ENCODE data around the gene YBX3. TPM values are rescaled to one million over a fixed set of nuclear protein-coding genes. Genes with fewer than 3 reads are reported as not detected.

YBX3 gene
- total and polyA plus RNA-seq, 8 donors, result 158 to 585 (median 293) TPM

GRCh38 chr12:10697156-10697555, 26.0 kb downstream of the YBX3 start:
- H3K27me3 ChIP-seq, result no peaks in the 10 kb centered on the region
- intact Hi-C loops (cut with DNase I; ENCODE audit: low total_unique reads), result no loop called here
- TF ChIP-seq EP300 (IDR thresholded peaks at IDR 0.05), result no peak
- no peak for TF ChIP-seq CTCF (IDR thresholded peaks at IDR 0.05)
- no peak for TF ChIP-seq POLR2A (IDR thresholded peaks at IDR 0.05)
- TF ChIP-seq POLR2AphosphoS5 (IDR thresholded peaks at IDR 0.05), result no peak
- H3K9me3 ChIP-seq, result no peaks in the 10 kb centered on the region
- H3K27ac ChIP-seq, result no peak overlapping the region
- H3K4me3 ChIP-seq, result no peak overlapping the region
- peaks cover 33 to 75% (median 64%) of the 10 kb centered on the region in 4 donors for H3K36me3 ChIP-seq
- 91 to 98% (median 94%) methylated on average over 2 of the region's 2 CpGs for WGBS, 5 donors
- H3K4me1 ChIP-seq, result peaks cover 0 to 14% (median 0%) of the 10 kb centered on the region in 4 donors
- no peak for DNase-seq

GRCh38 chr12:10690906-10691305, 32.2 kb downstream of the YBX3 start:
- WGBS, 5 donors, result 96 to 100% (median 97%) methylated on average over 2 of the region's 2 CpGs
- Histone ChIP-seq H3K4me3 (no peak overlapping the region), H3K36me3 (peaks cover 0 to 13% (median 4%) of the 10 kb centered on the region in 4 donors), H3K9me3 (no peaks in the 10 kb centered on the region), H3K27ac (no peak overlapping the region), H3K27me3 (no peaks in the 10 kb centered on the region), H3K4me1 (no peaks in the 10 kb centered on the region)
- no peak for DNase-seq
- intact Hi-C loops (cut with DNase I; ENCODE audit: low total_unique reads), result no loop called here
- no peak for TF ChIP-seq EP300 (IDR thresholded peaks at IDR 0.05)

GRCh38 chr12:10689146-10689545, 34.0 kb downstream of the YBX3 start:
- no peaks in the 10 kb centered on the region for H3K9me3 ChIP-seq
- H3K4me1 ChIP-seq, result no peaks in the 10 kb centered on the region
- H3K36me3 ChIP-seq, result peaks cover 0 to 7% (median 3%) of the 10 kb centered on the region in 4 donors
- no peak for DNase-seq
- no peak overlapping the region for H3K27ac ChIP-seq
- 49 to 98% (median 93%) methylated on average over 2 of the region's 2 CpGs for WGBS, 5 donors
- intact Hi-C loops (cut with DNase I; ENCODE audit: low total_unique reads), result no loop called here
- H3K27me3 ChIP-seq, result no peaks in the 10 kb centered on the region
- TF ChIP-seq POLR2AphosphoS5 (IDR thresholded peaks at IDR 0.05), result no peak
- TF ChIP-seq CTCF (IDR thresholded peaks at IDR 0.05), result no peak
- TF ChIP-seq EP300 (IDR thresholded peaks at IDR 0.05), result no peak
- no peak overlapping the region for H3K4me3 ChIP-seq

- WGBS, 5 donors, result 84 to 100% (median 94%) methylated on average over 1 of the region's 1 CpG
Observed at GRCh38 chr12:10688042-10688441, 35.1 kb downstream of the YBX3 start.

More at GRCh38 chr12:10688042-10688441, 35.1 kb downstream of the YBX3 start:
- H3K4me1 ChIP-seq, result no peaks in the 10 kb centered on the region
- no peaks in the 10 kb centered on the region for H3K9me3 ChIP-seq
- no peaks in the 10 kb centered on the region for H3K36me3 ChIP-seq
- H3K27ac ChIP-seq, result no peak overlapping the region
- no peak overlapping the region for H3K4me3 ChIP-seq
- TF ChIP-seq EP300 (IDR thresholded peaks at IDR 0.05) (no peak), CTCF (IDR thresholded peaks at IDR 0.05) (no peak), POLR2AphosphoS5 (IDR thresholded peaks at IDR 0.05) (no peak), POLR2A (IDR thresholded peaks at IDR 0.05) (no peak)
- intact Hi-C loops (cut with DNase I; ENCODE audit: low total_unique reads), result no loop called here
- no peaks in the 10 kb centered on the region for H3K27me3 ChIP-seq
- DNase-seq, result no peak
